GM18526 (cell line): ENCODE data around the gene ARHGEF28.

ENCODE experiments used
- POLR2A ChIP-seq: IDR thresholded peaks from 3 replicates; pipeline ENCODE4 v1.6.1; 2011; ENCODE audit not compliant: insufficient read length; ENCODE audit errors: extremely low read depth

ARHGEF28 gene

DNA sequence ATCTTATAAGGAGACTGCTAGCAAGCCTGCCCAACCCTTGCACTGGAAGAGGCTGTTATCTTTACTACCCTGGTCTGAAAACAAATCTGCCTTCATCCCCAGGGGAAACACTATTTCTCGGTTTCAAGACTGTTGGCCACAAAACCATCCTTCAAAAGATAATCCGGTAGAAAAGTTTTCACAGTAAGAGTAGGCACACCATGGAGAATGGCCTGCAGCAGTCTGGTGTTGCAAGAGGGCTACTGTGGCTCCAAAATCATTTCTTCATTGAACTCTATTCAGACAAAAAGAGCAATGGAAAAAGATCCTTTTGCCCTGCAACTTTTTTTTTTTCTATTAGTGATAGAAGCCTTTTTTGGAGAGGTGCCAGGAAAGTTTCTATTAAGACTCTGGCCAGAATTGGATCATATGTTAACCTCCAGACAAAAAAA, 163.9 kb downstream of the ARHGEF28 start:
- no peak for TF ChIP-seq POLR2A

DNA sequence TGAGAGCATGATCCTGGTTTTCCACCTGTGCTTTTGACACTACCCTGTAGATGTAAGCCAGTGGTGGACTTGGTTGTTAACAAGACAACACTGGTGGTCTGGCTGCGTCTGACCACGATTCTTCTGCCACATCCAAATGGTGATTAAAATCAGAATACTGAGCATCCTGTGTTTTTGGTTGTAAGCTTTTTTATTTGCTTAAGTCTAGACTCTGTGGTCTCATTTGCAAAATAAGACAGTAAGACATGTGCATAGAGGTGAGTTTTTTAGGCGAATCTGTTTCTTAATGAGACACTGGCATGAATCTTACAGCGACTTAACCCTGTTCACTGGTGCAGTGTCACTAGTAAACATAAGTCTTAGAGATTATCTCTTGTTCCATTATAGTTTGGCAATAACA, 165.4 kb downstream of the ARHGEF28 start:
- TF ChIP-seq POLR2A: no peak

- no peak for TF ChIP-seq POLR2A
Measured at GRCh38 chr5:73792687-73793320, 166.8 kb downstream of the ARHGEF28 start.

- no peak for TF ChIP-seq POLR2A
Measured at GRCh38 chr5:73793911-73794310, 167.9 kb downstream of the ARHGEF28 start.

DNA sequence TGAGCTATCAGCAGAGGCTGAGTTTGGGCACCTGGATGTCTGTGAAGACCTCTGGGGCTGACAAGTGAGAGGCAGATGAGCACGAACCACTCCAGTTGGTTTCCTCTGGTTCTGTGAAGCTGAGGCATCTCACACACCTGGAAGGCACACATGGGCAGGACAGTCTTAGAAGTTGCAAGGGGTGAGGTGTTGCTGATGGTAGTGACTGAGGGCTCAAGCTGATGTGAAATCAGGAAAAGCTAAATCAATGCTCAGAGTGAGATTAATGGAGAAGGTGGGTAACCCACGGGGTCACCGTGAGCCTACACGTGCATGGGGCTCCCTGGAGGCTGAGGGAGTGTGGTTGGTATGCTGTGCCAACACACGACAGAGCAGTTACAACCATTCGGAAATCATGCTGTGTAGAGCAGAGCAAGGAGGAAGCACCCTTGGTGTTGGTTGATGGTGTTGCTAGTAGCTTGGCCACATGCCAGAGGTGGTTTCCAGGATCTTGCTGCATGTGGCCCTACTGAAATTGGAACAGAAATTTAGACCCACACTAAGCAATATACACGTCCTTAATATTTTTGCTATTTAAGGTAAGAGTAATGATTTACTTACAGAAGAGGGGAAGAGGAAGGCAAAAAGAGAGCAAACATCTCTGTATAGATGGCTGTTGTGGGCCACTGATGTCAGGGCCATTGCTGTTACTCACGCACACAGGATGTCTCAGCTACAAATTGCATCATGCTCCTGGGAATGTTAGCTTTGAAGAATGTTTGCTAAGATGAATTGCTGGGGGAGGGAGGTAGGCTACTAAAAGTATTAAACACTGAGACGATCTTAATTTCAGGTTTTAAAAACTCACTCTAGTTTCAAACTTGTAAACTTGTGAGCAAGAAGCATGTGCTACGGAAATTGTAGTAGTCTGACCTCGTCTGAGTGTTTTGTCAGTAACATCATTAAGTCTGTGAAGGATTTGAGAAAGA, 170.5 kb downstream of the ARHGEF28 start:
- TF ChIP-seq POLR2A: no peak

- no peak for TF ChIP-seq POLR2A
Measured at GRCh38 chr5:73797132-73797510, 171.1 kb downstream of the ARHGEF28 start.

DNA sequence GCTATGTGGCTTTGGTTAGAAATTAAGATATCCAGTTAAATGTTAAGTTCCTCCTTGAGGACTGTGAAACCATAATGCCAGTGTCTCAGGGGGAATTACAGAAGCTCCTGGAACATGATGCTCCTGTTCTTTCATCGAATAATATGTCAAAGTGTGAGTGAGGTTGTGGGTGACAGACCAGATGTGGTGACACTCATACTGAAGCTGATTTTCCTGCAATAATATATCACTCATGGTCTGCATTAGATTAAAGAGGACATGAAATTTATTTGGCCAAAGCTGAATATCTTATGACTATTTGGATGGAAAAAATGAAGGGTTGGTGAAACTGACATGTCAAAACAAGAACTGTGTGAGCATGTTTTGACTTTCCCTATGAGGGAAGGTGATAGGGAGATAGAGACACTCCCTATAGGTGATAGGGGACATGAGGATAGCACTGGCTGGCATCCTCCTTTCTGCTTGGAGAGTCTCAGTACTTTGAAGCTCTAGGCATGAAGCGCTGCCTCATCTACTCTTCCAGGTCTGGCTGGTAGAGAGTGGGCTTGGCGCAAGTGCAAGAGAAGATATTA, 173.5 kb downstream of the ARHGEF28 start:
- no peak for TF ChIP-seq POLR2A

- TF ChIP-seq POLR2A: no peak
Measured at GRCh38 chr5:73801686-73802085, 175.7 kb downstream of the ARHGEF28 start.

DNA sequence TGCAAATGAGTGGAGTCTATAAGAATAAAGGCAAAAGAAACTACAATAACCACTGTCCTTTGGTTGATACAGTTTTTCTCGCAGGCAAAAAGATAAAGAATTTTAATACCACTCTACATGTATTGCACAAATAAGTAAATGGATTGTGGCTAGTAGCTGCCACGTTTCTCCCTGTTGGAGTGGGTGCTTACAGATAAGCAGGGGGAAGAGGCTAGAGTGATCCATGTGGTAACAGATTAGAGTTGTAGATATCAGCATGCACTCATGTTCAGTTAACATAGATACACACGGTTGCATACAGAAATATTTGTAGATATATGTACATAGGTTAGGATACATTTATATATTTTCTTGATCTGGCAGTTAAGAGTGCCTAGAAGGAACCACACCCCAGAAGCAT, 179.5 kb downstream of the ARHGEF28 start:
- TF ChIP-seq POLR2A: no peak

DNA sequence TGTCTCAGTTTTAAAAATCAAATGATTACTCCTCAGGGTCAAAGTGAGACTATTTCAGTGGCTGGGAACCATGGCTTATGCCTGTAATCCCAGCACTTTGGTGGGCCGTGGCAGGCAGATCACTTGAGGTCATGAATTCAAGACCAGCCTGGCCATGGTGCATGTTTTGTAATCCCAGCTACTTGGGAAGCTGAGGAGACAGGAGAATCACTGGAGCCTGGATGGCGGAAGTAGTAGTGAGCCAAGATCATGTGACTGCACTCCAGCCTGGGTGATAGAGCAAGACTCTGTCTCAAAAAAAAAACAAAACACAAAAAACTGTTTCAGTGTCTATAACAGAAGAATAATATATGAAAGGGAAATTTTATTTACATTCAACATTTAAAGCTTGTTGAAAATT, 182.9 kb downstream of the ARHGEF28 start:
- no peak for TF ChIP-seq POLR2A

GRCh38 chr5:73810429-73810828, 184.4 kb downstream of the ARHGEF28 start:
- no peak for TF ChIP-seq POLR2A

GRCh38 chr5:73812457-73812856, 186.5 kb downstream of the ARHGEF28 start:
- no peak for TF ChIP-seq POLR2A

GRCh38 chr5:73812962-73813588, 187.1 kb downstream of the ARHGEF28 start:
- no peak for TF ChIP-seq POLR2A

DNA sequence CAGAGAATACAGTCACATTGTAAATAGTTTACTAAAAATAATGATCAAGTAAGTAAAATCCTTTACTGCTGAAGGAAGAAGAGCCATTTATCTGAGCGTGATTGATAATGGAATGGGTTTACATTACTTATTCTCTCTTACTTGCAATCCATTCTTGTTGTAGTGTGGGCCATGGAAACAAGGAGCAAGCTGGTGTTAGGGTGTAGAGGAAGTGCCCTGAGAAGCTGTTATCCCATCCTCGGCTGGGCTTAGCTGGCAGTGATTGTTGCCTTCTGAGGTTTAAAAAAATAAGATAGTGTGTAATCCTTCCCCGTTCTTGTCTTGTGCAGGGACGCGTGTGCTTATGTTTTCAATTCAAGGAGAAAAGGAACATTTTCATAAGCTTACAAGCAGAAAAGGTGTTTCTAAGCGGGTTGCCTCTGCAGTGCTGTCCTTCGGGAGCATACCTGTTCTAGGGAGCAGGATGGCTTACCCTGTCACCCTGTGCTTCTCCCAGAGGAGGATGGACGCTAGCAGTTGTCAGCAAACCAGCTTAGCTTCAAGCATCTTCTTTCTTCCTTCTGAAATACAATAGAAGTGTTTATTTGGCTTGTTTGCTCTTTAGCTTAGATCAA, 188.3 kb downstream of the ARHGEF28 start:
- no peak for TF ChIP-seq POLR2A

DNA sequence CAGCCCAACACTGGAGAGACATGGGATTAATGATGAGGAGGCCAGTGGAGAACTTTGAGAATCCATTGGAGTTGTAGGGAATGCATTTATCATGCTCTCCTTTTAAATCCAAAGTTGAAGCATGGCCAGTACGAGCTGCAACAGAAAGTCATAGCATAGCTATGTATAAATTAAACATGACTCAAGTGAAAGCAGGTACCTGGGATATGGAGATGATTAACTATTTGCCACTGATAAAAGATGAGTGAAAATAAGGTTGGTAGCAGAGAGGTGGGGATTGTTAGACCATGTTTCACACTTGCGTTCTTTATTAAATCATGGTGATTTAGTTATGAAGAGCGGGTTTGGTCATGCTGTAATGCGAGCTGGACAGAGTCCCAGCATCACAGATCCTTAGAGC, 189.6 kb downstream of the ARHGEF28 start:
- no peak for TF ChIP-seq POLR2A
